Ishikawa (cell line): ENCODE measurements around the gene KRTAP4-5.

Experiments used
- CEBPB ChIP-seq: IDR thresholded peaks from 2 replicates; pipeline ENCODE4 v1.6.1; 2012
- CREB1 ChIP-seq: IDR thresholded peaks from 2 replicates; pipeline ENCODE4 v1.6.1; 2012; ENCODE audit warnings: low read depth
- EGR1 ChIP-seq: IDR thresholded peaks from 2 replicates; pipeline ENCODE4 v1.6.1; 2012
- EP300 ChIP-seq: IDR thresholded peaks from 2 replicates; pipeline ENCODE4 v1.6.1; 2012; ENCODE audit warnings: borderline replicate concordance
- FOXM1 ChIP-seq: IDR thresholded peaks from 2 replicates; pipeline ENCODE4 v1.6.1; 2012; ENCODE audit warnings: low read depth, borderline replicate concordance
- MAX ChIP-seq: IDR thresholded peaks from 2 replicates; pipeline ENCODE4 v1.6.1; 2012
- NFIC ChIP-seq: IDR thresholded peaks from 2 replicates; pipeline ENCODE4 v1.6.1; 2012
- RAD21 ChIP-seq: IDR thresholded peaks from 2 replicates; pipeline ENCODE4 v1.6.1; 2012; ENCODE audit warnings: low read depth
- REST ChIP-seq: IDR thresholded peaks from 2 replicates; pipeline ENCODE4 v1.6.1; 2012; ENCODE audit warnings: low read depth, mild to moderate bottlenecking
- TAF1 ChIP-seq: IDR thresholded peaks from 2 replicates; pipeline ENCODE4 v1.6.1; 2012; ENCODE audit warnings: low read depth, mild to moderate bottlenecking
- TCF12 ChIP-seq: IDR thresholded peaks from 2 replicates; pipeline ENCODE4 v1.6.1; 2012; ENCODE audit warnings: low read depth
- TEAD4 ChIP-seq: IDR thresholded peaks from 2 replicates; pipeline ENCODE4 v1.6.1; 2012
- USF1 ChIP-seq: IDR thresholded peaks from 2 replicates; pipeline ENCODE4 v1.6.1; 2012
- YY1 ChIP-seq: IDR thresholded peaks from 2 replicates; pipeline ENCODE4 v1.6.1; 2012; ENCODE audit warnings: low read depth
- ZBTB7A ChIP-seq: IDR thresholded peaks from 2 replicates; pipeline ENCODE4 v1.6.1; 2012; ENCODE audit warnings: low read depth

The KRTAP4-5 gene

GRCh38 chr17:41116297-41116696 is 33.3 kb downstream of the KRTAP4-5 start:
- TF ChIP-seq ZBTB7A, result no peak
- TF ChIP-seq CEBPB, result no peak
- TF ChIP-seq NFIC, result no peak
- TF ChIP-seq TCF12, result no peak

GRCh38 chr17:41111151-41111885 is 38.3 kb downstream of the KRTAP4-5 start:
- TF ChIP-seq CEBPB (no peak), EP300 (no peak), FOXM1 (no peak), EGR1 (no peak), NFIC (no peak), MAX (no peak), ZBTB7A (no peak), CREB1 (no peak), TCF12 (no peak), USF1 (no peak), TAF1 (no peak), TEAD4 (no peak), YY1 (no peak), RAD21 (no peak), REST (no peak)

GRCh38 chr17:41107941-41108450 is 41.6 kb downstream of the KRTAP4-5 start:
- TF ChIP-seq TCF12 (no peak), YY1 (no peak), FOXM1 (no peak), NFIC (no peak), TAF1 (no peak), EGR1 (no peak), EP300 (no peak), USF1 (no peak), ZBTB7A (no peak), CEBPB (no peak), RAD21 (no peak)

GRCh38 chr17:41105347-41105746 is 44.3 kb downstream of the KRTAP4-5 start, which contains the start of gene KRTAP4-9:
Gene KRTAP4-9 (plus strand): TSS chr17:41105389. CDS start chr17:41105389, 0 bp downstream.
- 0 out of 2 replicates have a peak, but pooled peaks have one; percentile 15 for TF ChIP-seq REST

GRCh38 chr17:41103896-41104295 is 45.7 kb downstream of the KRTAP4-5 start:
- no peak for TF ChIP-seq EP300
- no peak for TF ChIP-seq REST
- TF ChIP-seq TAF1, result no peak
- TF ChIP-seq RAD21, result no peak
- TF ChIP-seq NFIC, result no peak
- TF ChIP-seq YY1, result no peak
- no peak for TF ChIP-seq EGR1
- TF ChIP-seq ZBTB7A, result no peak
- TF ChIP-seq CREB1, result no peak
- TF ChIP-seq FOXM1, result no peak
- TF ChIP-seq CEBPB, result no peak
- no peak for TF ChIP-seq TCF12
- no peak for TF ChIP-seq TEAD4
